HL-60 (cell line): ENCODE measurements around the gene PRELID2.

Experiments
- GABPA ChIP-seq: IDR thresholded peaks from 2 replicates; pipeline ENCODE4 v1.6.1; 2012; ENCODE audit warnings: low read depth
- POLR2AphosphoS5 ChIP-seq: IDR thresholded peaks from 2 replicates; pipeline ENCODE4 v1.6.1; 2012; ENCODE audit warnings: low read depth
- TF ChIP-seq, protein P1 (sequence below): IDR thresholded peaks from one replicate; pipeline ENCODE4 v1.5.1; 2011; ENCODE audit warnings: low read length, control low read depth, inconsistent platforms; ENCODE audit not compliant: insufficient read depth
- TF ChIP-seq, protein P2 (sequence below): IDR thresholded peaks from 2 replicates; pipeline ENCODE4 v1.6.1; 2012; ENCODE audit warnings: low read depth; ENCODE audit not compliant: insufficient replicate concordance

DNA sequence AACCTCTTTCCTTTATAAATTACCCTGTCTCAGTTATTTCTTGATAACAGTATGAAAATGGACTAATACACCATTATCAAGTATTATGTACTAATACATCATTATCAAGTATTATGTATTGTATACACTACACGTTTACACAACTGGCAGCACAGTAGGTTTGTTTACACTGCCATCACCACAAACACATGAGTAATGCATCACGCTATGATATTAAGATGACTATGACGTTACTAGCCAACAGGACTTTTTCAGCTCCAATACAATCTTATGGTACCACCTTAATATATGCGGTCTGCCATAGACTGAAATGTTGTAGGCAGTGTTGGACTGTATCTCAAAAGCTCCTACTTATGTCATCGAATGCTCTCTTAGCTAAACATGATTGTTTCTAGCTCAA is 28.2 kb downstream of the PRELID2 start:
- TF ChIP-seq, protein P1, sequence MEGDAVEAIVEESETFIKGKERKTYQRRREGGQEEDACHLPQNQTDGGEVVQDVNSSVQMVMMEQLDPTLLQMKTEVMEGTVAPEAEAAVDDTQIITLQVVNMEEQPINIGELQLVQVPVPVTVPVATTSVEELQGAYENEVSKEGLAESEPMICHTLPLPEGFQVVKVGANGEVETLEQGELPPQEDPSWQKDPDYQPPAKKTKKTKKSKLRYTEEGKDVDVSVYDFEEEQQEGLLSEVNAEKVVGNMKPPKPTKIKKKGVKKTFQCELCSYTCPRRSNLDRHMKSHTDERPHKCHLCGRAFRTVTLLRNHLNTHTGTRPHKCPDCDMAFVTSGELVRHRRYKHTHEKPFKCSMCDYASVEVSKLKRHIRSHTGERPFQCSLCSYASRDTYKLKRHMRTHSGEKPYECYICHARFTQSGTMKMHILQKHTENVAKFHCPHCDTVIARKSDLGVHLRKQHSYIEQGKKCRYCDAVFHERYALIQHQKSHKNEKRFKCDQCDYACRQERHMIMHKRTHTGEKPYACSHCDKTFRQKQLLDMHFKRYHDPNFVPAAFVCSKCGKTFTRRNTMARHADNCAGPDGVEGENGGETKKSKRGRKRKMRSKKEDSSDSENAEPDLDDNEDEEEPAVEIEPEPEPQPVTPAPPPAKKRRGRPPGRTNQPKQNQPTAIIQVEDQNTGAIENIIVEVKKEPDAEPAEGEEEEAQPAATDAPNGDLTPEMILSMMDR = no peak
- TF ChIP-seq GABPA = no peak
- TF ChIP-seq, protein P2, sequence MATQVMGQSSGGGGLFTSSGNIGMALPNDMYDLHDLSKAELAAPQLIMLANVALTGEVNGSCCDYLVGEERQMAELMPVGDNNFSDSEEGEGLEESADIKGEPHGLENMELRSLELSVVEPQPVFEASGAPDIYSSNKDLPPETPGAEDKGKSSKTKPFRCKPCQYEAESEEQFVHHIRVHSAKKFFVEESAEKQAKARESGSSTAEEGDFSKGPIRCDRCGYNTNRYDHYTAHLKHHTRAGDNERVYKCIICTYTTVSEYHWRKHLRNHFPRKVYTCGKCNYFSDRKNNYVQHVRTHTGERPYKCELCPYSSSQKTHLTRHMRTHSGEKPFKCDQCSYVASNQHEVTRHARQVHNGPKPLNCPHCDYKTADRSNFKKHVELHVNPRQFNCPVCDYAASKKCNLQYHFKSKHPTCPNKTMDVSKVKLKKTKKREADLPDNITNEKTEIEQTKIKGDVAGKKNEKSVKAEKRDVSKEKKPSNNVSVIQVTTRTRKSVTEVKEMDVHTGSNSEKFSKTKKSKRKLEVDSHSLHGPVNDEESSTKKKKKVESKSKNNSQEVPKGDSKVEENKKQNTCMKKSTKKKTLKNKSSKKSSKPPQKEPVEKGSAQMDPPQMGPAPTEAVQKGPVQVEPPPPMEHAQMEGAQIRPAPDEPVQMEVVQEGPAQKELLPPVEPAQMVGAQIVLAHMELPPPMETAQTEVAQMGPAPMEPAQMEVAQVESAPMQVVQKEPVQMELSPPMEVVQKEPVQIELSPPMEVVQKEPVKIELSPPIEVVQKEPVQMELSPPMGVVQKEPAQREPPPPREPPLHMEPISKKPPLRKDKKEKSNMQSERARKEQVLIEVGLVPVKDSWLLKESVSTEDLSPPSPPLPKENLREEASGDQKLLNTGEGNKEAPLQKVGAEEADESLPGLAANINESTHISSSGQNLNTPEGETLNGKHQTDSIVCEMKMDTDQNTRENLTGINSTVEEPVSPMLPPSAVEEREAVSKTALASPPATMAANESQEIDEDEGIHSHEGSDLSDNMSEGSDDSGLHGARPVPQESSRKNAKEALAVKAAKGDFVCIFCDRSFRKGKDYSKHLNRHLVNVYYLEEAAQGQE = no peak
- TF ChIP-seq POLR2AphosphoS5 = no peak
